ENCODE measurements around the gene AJM1. TPM values are rescaled to one million over a fixed set of nuclear protein-coding genes. Genes with fewer than 3 reads are reported as not detected.
A peak's percentile ranks its signal among the peaks of the same experiment; 100 is the strongest.

Gene AJM1
- total RNA-seq, 1 experiment from 2014 or later: 1.8 TPM

- H4K5ac ChIP-seq (ENCODE audit: insufficient read length, low read depth, low read length): no peak overlapping the region
- peak overlapping the region; percentile 89 to 94 (median 91); a peak in 6 of 7 replicates for H3K27ac Mint-ChIP-seq
- WGBS (ENCODE audit: extremely low coverage, insufficient read length, low lambda C conversion rate): no CpG with 5 or more reads among the region's 63 CpGs
Observed at GRCh38 chr9:136799854-136800657, 42.2 kb upstream of the AJM1 start.

More at GRCh38 chr9:136799854-136800657, 42.2 kb upstream of the AJM1 start:
- Histone ChIP-seq H3K56ac (ENCODE audit: insufficient read length, low read depth, low read length) (no peak overlapping the region), H3K27me3 (ENCODE audit: insufficient read depth, low read length) (no peaks in the 10 kb centered on the region; the same call in 1 of the 2 replicates), H3K79me2 (ENCODE audit: insufficient read depth, low read length) (no peaks in the 10 kb centered on the region), H3K9me3 (ENCODE audit: control insufficient read depth, low read depth, low read length) (no peaks in the 10 kb centered on the region), H4K8ac (replicated peaks; ENCODE audit: insufficient read length, low read depth, low read length) (no peak overlapping the region), H3K9ac (ENCODE audit: extremely low read depth, insufficient read length, low read length) (no peak overlapping the region), H2BK5ac (ENCODE audit: insufficient read length, low read length) (no peak overlapping the region), H3K4me2 (ENCODE audit: insufficient read depth, insufficient read length, low read length) (peak overlapping the region; percentile 81), H3K79me1 (ENCODE audit: insufficient read depth, low read depth, low read length, poor library complexity, severe bottlenecking) (no peaks in the 10 kb centered on the region), H3K4ac (ENCODE audit: low read depth, low read length) (no peak overlapping the region), H2BK12ac (ENCODE audit: insufficient read length, low read depth, low read length) (no peak overlapping the region), H3K18ac (ENCODE audit: insufficient read length, low read depth, low read length) (no peak overlapping the region), H3K23ac (ENCODE audit: insufficient read length, low read depth, low read length) (no peak overlapping the region), H2AK5ac (ENCODE audit: insufficient read length, low read length) (no peak overlapping the region), H3T11ph (ENCODE audit: low read length) (no peak overlapping the region), H2BK20ac (ENCODE audit: low read depth, low read length, poor library complexity, severe bottlenecking) (no peak overlapping the region), H3K4me1 (ENCODE audit: insufficient read depth, low read length) (no peaks in the 10 kb centered on the region; the same call in 1 of the 2 replicates), H2BK15ac (ENCODE audit: low read depth, low read length) (no peak overlapping the region), H3K23me2 (ENCODE audit: insufficient read length, low read depth, low read length, poor library complexity, severe bottlenecking) (peaks cover 15% of the 10 kb centered on the region), H3K27ac (ENCODE audit: insufficient read length, low read depth, low read length) (no peak overlapping the region), H3K14ac (ENCODE audit: insufficient read depth, low read length) (no peak overlapping the region), H4K20me1 (ENCODE audit: control insufficient read depth, insufficient read depth, insufficient read length) (no peaks in the 10 kb centered on the region), H4K91ac (ENCODE audit: insufficient read length, low read depth, low read length) (no peak overlapping the region), H2BK120ac (ENCODE audit: low read depth, low read length, poor library complexity, severe bottlenecking) (no peak overlapping the region), H2AFZ (ENCODE audit: low read length) (no peak overlapping the region)
- peaks cover 20 to 29% of the 10 kb centered on the region in 2 experiments for H3K4me1 Mint-ChIP-seq
- H3K9me3 Mint-ChIP-seq: no peaks in the 10 kb centered on the region
- H3K4me3 Mint-ChIP-seq: peak overlapping the region; percentile 80 to 94
- peaks cover 4 to 9% (median 7%) of the 10 kb centered on the region in 3 experiments; a peak in 3 of 7 replicates for H3K36me3 Mint-ChIP-seq (ENCODE audit: insufficient read depth in 1 of 3, low read depth in 3 of 3)
- TF ChIP-seq CTCF (conservative IDR thresholded peaks at IDR 0.05): no peak
- H3K27me3 Mint-ChIP-seq (ENCODE audit: low read depth): peaks cover 49% of the 10 kb centered on the region
- DNase-seq: peak; percentile 94
